Mucosa of rectum (tissue), 2 donors: Measurements from ENCODE around the gene PDE4B.
"Not testable (repeated sequence)": the region's sequence is repeated elsewhere in the genome, so short reads cannot be mapped to it uniquely, and the experiment has no call there.

Experiments used
- H3K27ac ChIP-seq, 2 donors: one replicate each; pipeline ENCODE4 v1.7.0; 2013; ENCODE audit warnings: inconsistent platforms in 2 of 2, low read depth in 2 of 2, low read length in 2 of 2
- H3K27me3 ChIP-seq, 2 donors: one replicate each; pipeline ENCODE4 v1.7.0; 2013; ENCODE audit warnings: low read length in 2 of 2; ENCODE audit not compliant: control insufficient read depth in 2 of 2, insufficient read depth in 2 of 2
- H3K36me3 ChIP-seq, 2 donors: one replicate each; pipeline ENCODE4 v1.7.0; 2013; ENCODE audit warnings: low read length in 2 of 2; ENCODE audit not compliant: control insufficient read depth in 2 of 2, insufficient read depth in 2 of 2
- H3K4me1 ChIP-seq, 2 donors: one replicate each; pipeline ENCODE4 v1.7.0; 2013; ENCODE audit warnings: low read length in 2 of 2, mild to moderate bottlenecking in 1 of 2; ENCODE audit not compliant: control insufficient read depth in 2 of 2, insufficient read depth in 2 of 2
- H3K4me3 ChIP-seq, 2 donors: one replicate each; pipeline ENCODE4 v1.7.0; 2013; ENCODE audit warnings: low read length in 2 of 2
- H3K9ac ChIP-seq, 2 donors: one replicate each; pipeline ENCODE4 v1.7.0; 2013; ENCODE audit warnings: low read length in 2 of 2, low read depth in 1 of 2, mild to moderate bottlenecking in 1 of 2
- H3K9me3 ChIP-seq, 2 donors: one replicate each; pipeline ENCODE4 v1.7.0; 2013; ENCODE audit warnings: low read length in 2 of 2; ENCODE audit not compliant: control insufficient read depth in 2 of 2
- donor health status: healthy.
- donor health status: Normal muscosa, but diverticular disease.

PDE4B gene

GRCh38 chr1:66132324-66132723 is 339.6 kb downstream of the PDE4B start:
- Histone ChIP-seq H3K4me3 (no peak overlapping the region), H3K9me3 (no peaks in the 10 kb centered on the region), H3K27me3 (no peaks in the 10 kb centered on the region), H3K36me3 (no peaks in the 10 kb centered on the region), H3K27ac (no peak overlapping the region), H3K9ac (no peak overlapping the region), H3K4me1 (peaks cover 4 to 6% of the 10 kb centered on the region in 2 donors)

- Histone ChIP-seq H3K27ac (no peak overlapping the region), H3K9ac (no peak overlapping the region), H3K4me1 (peaks cover 4 to 12% of the 10 kb centered on the region in 2 donors), H3K4me3 (no peak overlapping the region), H3K9me3 (no peaks in the 10 kb centered on the region), H3K36me3 (no peaks in the 10 kb centered on the region), H3K27me3 (no peaks in the 10 kb centered on the region)
These were observed 341.3 kb downstream of the PDE4B start for GRCh38 chr1:66134004-66134403.

GRCh38 chr1:66135161-66135560 is 342.5 kb downstream of the PDE4B start:
- Histone ChIP-seq H3K4me3 (no peak overlapping the region), H3K36me3 (no peaks in the 10 kb centered on the region), H3K4me1 (peaks cover 4 to 23% of the 10 kb centered on the region in 2 donors), H3K27ac (no peak overlapping the region), H3K9ac (no peak overlapping the region), H3K9me3 (no peaks in the 10 kb centered on the region), H3K27me3 (no peaks in the 10 kb centered on the region)

- H3K4me1 ChIP-seq = peaks cover 8 to 30% of the 10 kb centered on the region in 2 donors
- H3K27ac ChIP-seq, H3K27me3 ChIP-seq, H3K36me3 ChIP-seq, H3K4me3 ChIP-seq, H3K9ac ChIP-seq, H3K9me3 ChIP-seq: not testable (repeated sequence)
These were observed 343.7 kb downstream of the PDE4B start for GRCh38 chr1:66136423-66136822.

GRCh38 chr1:66137235-66137634 is 344.5 kb downstream of the PDE4B start:
- Histone ChIP-seq H3K9ac (no peak overlapping the region), H3K4me1 (peaks cover 8 to 30% of the 10 kb centered on the region in 2 donors), H3K9me3 (no peaks in the 10 kb centered on the region), H3K4me3 (no peak overlapping the region), H3K27me3 (no peaks in the 10 kb centered on the region), H3K36me3 (no peaks in the 10 kb centered on the region), H3K27ac (no peak overlapping the region)

- no peak overlapping the region for H3K4me3 ChIP-seq
- peaks cover 4 to 25% of the 10 kb centered on the region in 2 donors for H3K4me1 ChIP-seq
- no peaks in the 10 kb centered on the region for H3K9me3 ChIP-seq
- no peaks in the 10 kb centered on the region for H3K27me3 ChIP-seq
- H3K9ac ChIP-seq = no peak overlapping the region
- no peaks in the 10 kb centered on the region for H3K36me3 ChIP-seq
- peak overlapping the region in 1 of 2 donors; percentile 73 for H3K27ac ChIP-seq
These were observed 345.9 kb downstream of the PDE4B start for GRCh38 chr1:66138613-66139012.

GRCh38 chr1:66140072-66140471 is 347.4 kb downstream of the PDE4B start:
- no peaks in the 10 kb centered on the region for H3K36me3 ChIP-seq
- no peaks in the 10 kb centered on the region for H3K9me3 ChIP-seq
- H3K27me3 ChIP-seq = no peaks in the 10 kb centered on the region
- no peak overlapping the region for H3K4me3 ChIP-seq
- peak overlapping the region; percentile 2 to 54 for H3K27ac ChIP-seq
- peaks cover 4 to 25% of the 10 kb centered on the region in 2 donors for H3K4me1 ChIP-seq
- H3K9ac ChIP-seq = no peak overlapping the region

- Histone ChIP-seq H3K4me3 (no peak overlapping the region), H3K4me1 (peaks cover 4 to 22% of the 10 kb centered on the region in 2 donors), H3K9ac (no peak overlapping the region), H3K27ac (no peak overlapping the region), H3K9me3 (no peaks in the 10 kb centered on the region), H3K36me3 (no peaks in the 10 kb centered on the region), H3K27me3 (no peaks in the 10 kb centered on the region)
These were observed 351.0 kb downstream of the PDE4B start for GRCh38 chr1:66143651-66144050.

- H3K9ac ChIP-seq = no peak overlapping the region
- H3K36me3 ChIP-seq = no peaks in the 10 kb centered on the region
- no peak overlapping the region for H3K4me3 ChIP-seq
- no peaks in the 10 kb centered on the region for H3K4me1 ChIP-seq
- no peaks in the 10 kb centered on the region for H3K9me3 ChIP-seq
- H3K27me3 ChIP-seq = no peaks in the 10 kb centered on the region
- no peak overlapping the region for H3K27ac ChIP-seq
These were observed 354.6 kb downstream of the PDE4B start for GRCh38 chr1:66147226-66147835.

GRCh38 chr1:66152034-66152433 is 359.3 kb downstream of the PDE4B start:
- no peak overlapping the region for H3K27ac ChIP-seq
- H3K27me3 ChIP-seq = no peaks in the 10 kb centered on the region
- H3K4me1 ChIP-seq = no peaks in the 10 kb centered on the region
- H3K36me3 ChIP-seq = no peaks in the 10 kb centered on the region
- H3K9ac ChIP-seq = no peak overlapping the region
- no peaks in the 10 kb centered on the region for H3K9me3 ChIP-seq
- H3K4me3 ChIP-seq = no peak overlapping the region

GRCh38 chr1:66154394-66154793 is 361.7 kb downstream of the PDE4B start:
- no peak overlapping the region for H3K9ac ChIP-seq
- H3K4me1 ChIP-seq = no peaks in the 10 kb centered on the region
- no peak overlapping the region for H3K27ac ChIP-seq
- no peaks in the 10 kb centered on the region for H3K36me3 ChIP-seq
- H3K9me3 ChIP-seq = no peaks in the 10 kb centered on the region
- no peak overlapping the region for H3K4me3 ChIP-seq
- H3K27me3 ChIP-seq = no peaks in the 10 kb centered on the region
